Neuron (in vitro differentiated cells): ENCODE results near the gene C14orf132.

Experiments
- H2AFZ ChIP-seq: one replicate; pipeline ENCODE4 v1.6.1; 2013; ENCODE audit warnings: low read depth, mild to moderate bottlenecking, inconsistent platforms, low read length, moderate library complexity
- H3K27me3 ChIP-seq: one replicate; pipeline ENCODE4 v1.6.1; 2013; ENCODE audit warnings: low read length; ENCODE audit not compliant: insufficient read depth
- H3K36me3 ChIP-seq: one replicate; pipeline ENCODE4 v1.6.1; 2013; ENCODE audit warnings: low read length; ENCODE audit not compliant: insufficient read depth
- H3K4me1 ChIP-seq: one replicate; pipeline ENCODE4 v1.6.1; 2013; ENCODE audit warnings: low read length; ENCODE audit not compliant: insufficient read depth
- H3K4me3 ChIP-seq: 2 replicates; pipeline ENCODE4 v1.5.1; 2013; ENCODE audit warnings: mild to moderate bottlenecking, low read length, moderate library complexity
- H3K9me3 ChIP-seq: one replicate; pipeline ENCODE4 v1.6.1; 2013; ENCODE audit warnings: low read length

C14orf132 gene

DNA sequence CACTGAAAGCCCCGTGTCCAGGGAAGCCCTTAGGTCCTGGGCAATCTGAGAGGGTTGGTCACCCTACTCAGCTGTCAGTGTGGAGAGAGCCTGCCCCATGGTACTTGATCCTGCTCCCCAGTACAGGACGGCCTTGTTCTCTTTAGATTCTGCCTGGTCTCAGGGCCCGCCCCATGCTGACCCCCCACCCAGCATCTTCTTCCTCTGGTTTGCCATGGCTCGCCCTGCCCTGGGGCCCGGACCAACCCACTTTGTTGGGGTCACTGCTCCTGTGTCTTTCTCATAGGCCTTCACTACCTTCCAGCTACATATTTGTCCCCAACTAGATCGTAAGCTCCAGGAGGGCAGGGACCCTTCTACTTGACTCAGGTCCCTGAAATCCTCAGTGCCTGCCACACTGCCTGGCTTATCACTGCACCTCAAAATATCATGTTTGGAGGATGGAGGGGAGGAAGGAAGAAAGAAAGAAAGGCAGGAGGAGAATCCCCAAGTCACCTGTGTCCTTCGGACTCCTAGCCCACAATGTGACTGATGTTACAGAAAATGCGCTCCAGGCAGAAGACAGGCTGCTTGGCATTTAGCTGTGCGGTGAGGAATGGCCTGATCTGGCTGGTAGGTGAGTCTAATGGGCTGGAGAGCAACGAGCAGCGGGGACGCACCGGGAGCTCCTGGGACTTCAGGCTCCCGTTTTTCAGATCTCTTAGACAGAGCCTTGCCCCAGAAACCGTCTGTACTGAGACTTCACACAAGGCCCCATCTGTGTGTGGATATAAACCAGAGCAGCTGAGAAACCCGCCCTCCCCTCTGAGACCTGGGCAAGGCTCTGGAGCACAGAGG, 66.1 kb downstream of the C14orf132 start:
- Histone ChIP-seq H3K36me3 (no peaks in the 10 kb centered on the region), H3K4me1 (no peaks in the 10 kb centered on the region)

GRCh38 chr14:96105926-96106441, 66.8 kb downstream of the C14orf132 start:
- Histone ChIP-seq H3K4me1 (no peaks in the 10 kb centered on the region), H3K36me3 (no peaks in the 10 kb centered on the region), H3K27me3 (peaks cover 9% of the 10 kb centered on the region), H3K9me3 (no peaks in the 10 kb centered on the region), H3K4me3 (no peak overlapping the region), H2AFZ (no peak overlapping the region)

More for the DNA sequence above, 66.1 kb downstream of the C14orf132 start:
- no peaks in the 10 kb centered on the region for H3K9me3 ChIP-seq
- peaks cover 9% of the 10 kb centered on the region for H3K27me3 ChIP-seq
- no peak overlapping the region for H2AFZ ChIP-seq
- no peak overlapping the region for H3K4me3 ChIP-seq

- Histone ChIP-seq H2AFZ (no peak overlapping the region), H3K9me3 (no peaks in the 10 kb centered on the region), H3K4me3 (no peak overlapping the region), H3K27me3 (peaks cover 9% of the 10 kb centered on the region), H3K36me3 (no peaks in the 10 kb centered on the region), H3K4me1 (no peaks in the 10 kb centered on the region)
Measured at GRCh38 chr14:96106891-96107290, 67.7 kb downstream of the C14orf132 start.

DNA sequence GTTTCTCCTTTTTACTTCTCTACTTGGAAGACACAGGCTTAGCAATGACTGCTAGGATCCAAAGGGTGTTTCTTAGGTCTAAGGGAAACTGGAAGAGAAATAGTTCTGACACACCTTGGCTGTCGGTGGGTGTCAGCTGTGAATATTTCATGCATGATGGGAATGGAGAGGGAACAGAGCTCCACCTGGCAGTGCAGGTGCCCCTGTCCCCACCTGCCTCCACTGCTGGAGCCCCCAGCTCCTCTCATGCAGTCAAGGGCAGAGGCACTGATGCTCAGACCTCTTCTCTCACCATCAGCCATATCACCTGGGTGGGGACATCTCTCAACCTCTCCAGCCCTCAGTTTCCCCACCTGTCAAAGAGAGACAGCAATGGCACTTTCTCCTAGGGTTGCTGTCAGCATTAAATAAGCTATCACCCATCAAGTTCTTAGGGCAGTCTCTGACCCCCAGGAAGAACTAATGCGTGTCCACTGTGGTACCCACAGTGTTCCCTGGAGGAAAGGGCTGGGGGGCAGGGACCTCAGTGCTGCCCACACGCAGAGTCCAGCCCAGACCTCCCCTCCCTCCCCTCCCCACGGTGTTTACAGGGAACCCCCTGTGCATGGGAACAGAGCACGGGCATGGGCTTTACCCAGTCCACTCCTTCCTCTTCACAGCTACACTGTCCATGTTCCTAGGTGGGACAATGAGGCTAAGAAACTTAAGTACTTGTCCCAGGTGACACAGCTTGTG, 69.1 kb downstream of the C14orf132 start:
- H3K4me1 ChIP-seq, result no peaks in the 10 kb centered on the region
- no peak overlapping the region for H2AFZ ChIP-seq
- H3K9me3 ChIP-seq, result peaks cover under 1% of the 10 kb centered on the region
- H3K36me3 ChIP-seq, result no peaks in the 10 kb centered on the region
- peaks cover 9% of the 10 kb centered on the region for H3K27me3 ChIP-seq
- no peak overlapping the region for H3K4me3 ChIP-seq

DNA sequence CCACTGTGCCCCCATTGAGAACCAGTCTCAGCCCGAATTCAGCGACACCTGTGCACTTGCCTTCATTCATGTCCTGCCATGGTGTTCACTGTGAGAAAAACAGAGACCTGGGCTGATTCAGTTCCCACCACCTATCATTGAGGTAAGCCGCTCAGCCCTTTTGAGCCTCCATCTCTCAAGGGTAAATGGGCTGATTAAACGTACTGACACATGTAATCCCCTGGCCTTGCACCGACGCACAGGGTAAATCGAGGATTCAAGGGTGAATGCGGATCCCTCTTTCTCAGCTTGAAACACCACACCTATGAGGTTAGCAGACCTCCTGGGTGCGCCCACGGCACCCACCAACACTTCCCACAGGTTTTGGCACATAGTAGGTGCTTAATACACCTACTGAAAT, 69.7 kb downstream of the C14orf132 start:
- peaks cover 2% of the 10 kb centered on the region for H3K9me3 ChIP-seq

GRCh38 chr14:96109596-96110355, 70.6 kb downstream of the C14orf132 start:
- Histone ChIP-seq H3K36me3 (no peaks in the 10 kb centered on the region), H2AFZ (no peak overlapping the region), H3K27me3 (peaks cover 9% of the 10 kb centered on the region), H3K4me1 (no peaks in the 10 kb centered on the region), H3K9me3 (peaks cover 2% of the 10 kb centered on the region), H3K4me3 (no peak overlapping the region)

More for the DNA sequence above, 69.7 kb downstream of the C14orf132 start:
- Histone ChIP-seq H3K27me3 (peaks cover 9% of the 10 kb centered on the region), H3K4me1 (no peaks in the 10 kb centered on the region), H3K36me3 (no peaks in the 10 kb centered on the region), H2AFZ (no peak overlapping the region), H3K4me3 (no peak overlapping the region)

DNA sequence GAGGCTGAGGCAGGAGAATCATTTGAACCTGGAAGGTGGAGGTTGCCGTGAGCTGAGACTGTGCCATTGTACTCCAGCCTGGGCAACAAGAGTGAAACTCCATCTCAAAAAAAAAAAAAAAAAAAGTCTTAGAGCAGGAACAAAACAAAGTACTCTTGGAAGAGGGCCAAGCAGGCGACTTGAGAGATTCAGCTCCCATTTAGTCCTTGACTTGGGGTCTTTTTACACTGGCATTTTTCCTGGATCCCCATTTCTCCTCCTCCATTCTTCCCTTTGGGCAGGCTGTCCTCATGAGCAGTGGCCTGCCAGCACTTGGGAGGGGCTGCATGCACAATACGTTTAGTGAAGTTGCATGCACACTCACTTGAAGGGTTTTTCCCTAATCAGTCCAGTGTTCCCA, 72.9 kb downstream of the C14orf132 start:
- no peaks in the 10 kb centered on the region for H3K36me3 ChIP-seq
- no peak overlapping the region for H3K4me3 ChIP-seq
- no peak overlapping the region for H2AFZ ChIP-seq
- peaks cover 4% of the 10 kb centered on the region for H3K27me3 ChIP-seq
- no peaks in the 10 kb centered on the region for H3K4me1 ChIP-seq
- peaks cover 4% of the 10 kb centered on the region for H3K9me3 ChIP-seq

DNA sequence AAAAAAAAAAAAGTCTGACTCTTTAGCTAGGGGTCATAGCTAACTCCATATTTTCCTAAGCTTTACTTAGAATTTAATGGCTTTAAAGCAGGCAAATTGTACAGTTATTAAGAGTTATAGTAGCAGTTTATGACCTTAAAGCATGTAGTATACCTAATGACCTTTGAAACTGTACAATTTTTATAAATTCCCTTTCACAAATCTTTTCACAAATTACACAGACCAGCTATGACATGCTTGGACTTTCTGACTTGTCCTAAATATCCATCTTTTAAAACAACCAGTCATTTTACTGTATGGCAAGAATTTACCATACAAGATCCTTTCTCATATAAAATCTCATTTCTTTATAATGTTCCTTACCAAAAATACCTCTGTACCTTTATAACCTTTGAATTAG, 74.8 kb downstream of the C14orf132 start:
- Histone ChIP-seq H3K4me1 (no peaks in the 10 kb centered on the region), H3K9me3 (peaks cover 4% of the 10 kb centered on the region), H3K36me3 (no peaks in the 10 kb centered on the region), H2AFZ (no peak overlapping the region), H3K27me3 (no peaks in the 10 kb centered on the region), H3K4me3 (no peak overlapping the region)

DNA sequence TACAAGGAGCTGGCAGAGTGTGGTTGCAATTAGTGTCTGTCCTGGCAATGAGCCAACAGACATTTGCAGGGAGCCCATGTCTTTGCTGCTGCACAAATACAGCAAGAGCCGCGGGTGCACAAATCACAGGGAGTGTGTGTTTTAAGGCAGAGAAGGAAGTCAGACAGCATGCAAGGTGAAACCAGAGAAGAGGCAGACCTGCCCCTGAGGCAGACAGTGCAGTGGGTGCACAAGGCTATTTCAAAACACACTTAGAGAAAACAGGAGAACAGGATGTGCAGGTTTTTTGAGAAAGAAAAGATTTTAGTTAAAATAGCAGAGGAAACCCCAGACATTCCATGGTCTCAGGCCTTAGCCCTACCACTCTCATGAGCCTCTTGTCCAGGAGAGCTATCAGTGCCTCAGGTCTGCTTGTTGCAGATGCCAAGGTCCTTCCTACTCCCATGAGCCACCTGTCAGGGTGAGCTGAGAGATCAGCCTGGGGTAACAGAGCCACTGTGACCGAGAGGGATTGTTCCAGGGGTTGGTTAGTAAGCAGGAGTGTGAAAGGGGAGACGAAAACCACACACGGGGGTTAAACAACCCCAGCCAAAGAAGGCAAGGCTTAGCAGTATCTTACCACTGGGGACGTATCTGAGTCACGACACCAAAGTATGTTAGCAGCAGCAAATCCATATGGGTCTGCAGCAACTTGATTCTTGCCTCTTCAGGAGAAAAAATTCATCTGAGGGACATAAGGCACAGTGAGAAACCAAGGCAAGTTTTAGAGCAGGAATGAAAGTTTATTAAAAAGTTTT, 78.1 kb downstream of the C14orf132 start:
- no peaks in the 10 kb centered on the region for H3K27me3 ChIP-seq
- H2AFZ ChIP-seq, result no peak overlapping the region

GRCh38 chr14:96117960-96118359, 78.8 kb downstream of the C14orf132 start:
- Histone ChIP-seq H3K4me3 (no peak overlapping the region), H3K27me3 (no peaks in the 10 kb centered on the region), H3K9me3 (peaks cover 4% of the 10 kb centered on the region), H3K4me1 (peaks cover 6% of the 10 kb centered on the region), H3K36me3 (no peaks in the 10 kb centered on the region), H2AFZ (no peak overlapping the region)

More for the DNA sequence above, 78.1 kb downstream of the C14orf132 start:
- peaks cover 4% of the 10 kb centered on the region for H3K9me3 ChIP-seq
- H3K36me3 ChIP-seq, result no peaks in the 10 kb centered on the region
- H3K4me1 ChIP-seq, result peaks cover under 1% of the 10 kb centered on the region
- H3K4me3 ChIP-seq, result no peak overlapping the region

- Histone ChIP-seq H3K4me3 (no peak overlapping the region), H3K36me3 (no peaks in the 10 kb centered on the region)
Measured at GRCh38 chr14:96118391-96118790, 79.2 kb downstream of the C14orf132 start.

DNA sequence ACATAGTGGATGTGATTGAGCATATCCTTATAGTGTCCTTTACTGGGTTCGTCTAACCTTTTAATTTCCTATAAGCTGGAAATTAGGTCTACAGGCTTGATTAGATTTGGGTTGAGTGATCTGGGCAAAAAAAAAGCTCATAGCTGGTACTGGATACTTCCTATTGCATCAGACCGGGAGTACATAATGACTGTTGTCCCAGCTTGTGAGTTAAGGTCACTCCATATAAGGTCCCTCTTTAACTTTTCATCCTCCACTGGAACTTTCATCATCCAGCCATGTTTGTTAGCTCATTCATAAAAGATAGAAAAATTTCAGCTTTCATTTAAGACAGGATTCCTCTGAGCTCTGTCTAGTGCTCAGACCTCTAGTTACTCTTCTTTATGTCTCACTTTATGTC, 80.8 kb downstream of the C14orf132 start:
- Histone ChIP-seq H2AFZ (no peak overlapping the region), H3K27me3 (no peaks in the 10 kb centered on the region), H3K9me3 (peaks cover 2% of the 10 kb centered on the region), H3K36me3 (no peaks in the 10 kb centered on the region), H3K4me3 (no peak overlapping the region), H3K4me1 (peaks cover 6% of the 10 kb centered on the region)

More at GRCh38 chr14:96118391-96118790, 79.2 kb downstream of the C14orf132 start:
- Histone ChIP-seq H3K9me3 (peaks cover 2% of the 10 kb centered on the region), H3K27me3 (no peaks in the 10 kb centered on the region), H3K4me1 (peaks cover 6% of the 10 kb centered on the region), H2AFZ (no peak overlapping the region)
